Endometrium (tissue), 2 donors: ENCODE data around the gene PROSER3.

Experiments
- FAIRE-seq: peaks from 2 replicates; lab custom pipeline; 2012; peaks lifted over from hg19 to GRCh38; lab: Jason Lieb, UNC
- donor health status: control.
- donor health status: control.

The PROSER3 gene

GRCh38 chr19:35739275-35740107 is 18.5 kb upstream of the PROSER3 start:
- FAIRE-seq, result no peak

GRCh38 chr19:35740108-35740422 is 17.9 kb upstream of the PROSER3 start:
- FAIRE-seq, result no peak

GRCh38 chr19:35740423-35741202 is 17.4 kb upstream of the PROSER3 start:
- FAIRE-seq, result peak; percentile 64

GRCh38 chr19:35741203-35741515 is 16.8 kb upstream of the PROSER3 start:
- FAIRE-seq, result no peak

- no peak for FAIRE-seq
These were observed 15.8 kb upstream of the PROSER3 start, which contains the start of gene IGFLR1 for GRCh38 chr19:35742121-35742724. IGFLR1 (minus strand) TSS chr19:35742452; CDS start chr19:35741180, 1,272 bp downstream.

- no peak for FAIRE-seq
These were observed 14.1 kb upstream of the PROSER3 start for GRCh38 chr19:35743640-35744429.

- peak; percentile 90 for FAIRE-seq
These were observed 13.3 kb upstream of the PROSER3 start for GRCh38 chr19:35744430-35745327.

- FAIRE-seq, result peak; percentile 96
These were observed 12.5 kb upstream of the PROSER3 start, which contains the start of the genes PSENEN and U2AF1L4 for GRCh38 chr19:35745328-35746086. PSENEN (plus strand) TSS chr19:35745651; CDS start chr19:35745931, 280 bp downstream. U2AF1L4 (minus strand) TSS chr19:35745418; CDS start chr19:35745391, 27 bp downstream.

- no peak for FAIRE-seq
These were observed 11.9 kb upstream of the PROSER3 start for GRCh38 chr19:35746087-35746462.

GRCh38 chr19:35746531-35746930 is 11.4 kb upstream of the PROSER3 start:
- no peak for FAIRE-seq

GRCh38 chr19:35748106-35749020 is 9.6 kb upstream of the PROSER3 start, which contains the start of gene LIN37:
LIN37 (plus strand) TSS chr19:35748576; CDS start chr19:35748725, 149 bp downstream.
- peak; percentile 98 for FAIRE-seq

GRCh38 chr19:35750167-35750566 is 7.8 kb upstream of the PROSER3 start:
- no peak for FAIRE-seq

- FAIRE-seq, result no peak
These were observed 5.9 kb upstream of the PROSER3 start for GRCh38 chr19:35751839-35752745.

GRCh38 chr19:35752746-35753350 is 5.1 kb upstream of the PROSER3 start:
- no peak for FAIRE-seq

- no peak for FAIRE-seq
These were observed 4.2 kb upstream of the PROSER3 start for GRCh38 chr19:35753634-35754369.

GRCh38 chr19:35754370-35755130 is 3.4 kb upstream of the PROSER3 start:
- FAIRE-seq, result no peak
